GM18519 (cell line): Measurements from ENCODE around the gene RPS6KA5.
"Not testable (repeated sequence)": the region's sequence is repeated elsewhere in the genome, so short reads cannot be mapped to it uniquely, and the experiment has no call there.

ENCODE experiments used
- ATAC-seq: cut with Tn5 transposase; IDR thresholded peaks from one replicate; pipeline ENCODE4 v1.9.1; 2021; ENCODE audit warnings: mild to moderate bottlenecking, moderate library complexity; ENCODE audit not compliant: unreplicated experiment, low FRiP score

RPS6KA5 gene

DNA sequence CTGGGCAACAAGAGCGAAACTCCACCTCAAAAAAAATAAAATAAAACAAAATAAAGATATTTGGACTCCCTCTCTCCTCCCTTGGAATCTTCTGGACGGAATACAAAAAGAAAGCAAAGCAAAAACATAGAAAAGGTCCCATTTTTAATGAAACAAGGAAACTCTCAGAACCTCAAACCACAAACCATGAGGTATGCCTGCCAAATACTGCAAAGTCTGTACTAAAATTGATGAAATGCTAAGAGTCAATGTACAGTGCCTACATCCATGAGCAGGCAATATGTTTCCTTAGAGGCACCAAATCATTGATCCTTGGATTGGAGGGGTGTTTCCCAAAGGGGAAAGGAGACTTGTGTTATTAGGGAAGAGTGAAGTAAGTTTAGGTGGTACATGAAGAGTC lies 8.2 kb upstream of the RPS6KA5 start:
- no peak for ATAC-seq

DNA sequence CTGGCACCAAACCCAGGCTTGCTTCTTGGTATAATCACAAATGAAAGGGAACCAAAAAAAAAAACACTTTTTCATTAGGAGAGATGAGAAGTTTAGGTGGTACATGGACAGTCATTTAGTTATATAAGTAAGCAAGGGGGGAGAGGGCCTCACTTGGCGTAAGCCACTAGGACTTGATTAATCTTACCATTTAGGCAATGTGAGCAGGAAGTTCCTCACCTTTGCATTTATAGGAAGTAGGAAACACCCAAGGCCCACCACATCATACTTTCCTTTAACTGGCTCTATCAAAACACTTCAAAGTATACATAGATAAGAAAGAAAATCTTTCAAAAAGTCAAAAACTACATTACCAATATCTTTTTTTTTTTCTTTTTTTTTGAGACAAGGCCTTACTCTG lies 6.7 kb upstream of the RPS6KA5 start:
- no peak for ATAC-seq

DNA sequence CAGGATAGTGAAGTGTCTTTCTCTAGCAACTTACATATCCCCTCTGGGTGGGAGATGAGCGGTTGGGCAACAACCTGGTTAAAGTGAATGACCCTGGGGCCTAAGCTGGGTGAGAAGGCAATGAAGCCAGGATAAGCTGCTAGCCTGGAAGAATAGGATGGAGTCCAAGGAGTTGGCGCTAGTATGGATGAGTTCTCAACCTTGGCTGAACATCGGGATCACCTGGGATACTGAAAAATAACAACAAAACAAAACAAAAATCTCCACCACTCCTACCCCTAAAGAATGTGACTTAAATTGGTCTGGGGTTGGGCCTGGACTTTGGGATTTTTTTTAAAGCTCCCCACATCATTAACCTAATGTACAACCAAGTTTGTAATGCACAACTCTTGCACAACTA lies 4.8 kb upstream of the RPS6KA5 start:
- no peak for ATAC-seq

DNA sequence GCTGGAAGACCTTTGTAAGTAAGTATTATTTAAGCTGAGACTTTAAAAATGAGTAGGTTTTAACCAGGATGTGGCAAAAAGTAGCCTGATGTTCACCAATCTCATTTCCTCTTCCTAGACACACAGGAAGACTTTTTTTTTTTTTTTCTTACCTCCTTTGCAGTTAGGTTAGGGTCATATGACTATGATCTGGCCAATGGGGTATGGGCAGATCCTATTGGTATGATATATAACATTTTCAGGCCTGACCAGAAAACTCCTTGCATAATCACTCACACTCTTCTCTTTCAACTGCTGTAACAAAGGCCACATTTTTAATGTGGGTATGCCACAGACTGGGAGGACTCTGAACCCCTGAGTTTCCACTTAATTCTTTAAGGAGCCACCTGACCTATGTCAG lies 2.7 kb upstream of the RPS6KA5 start:
- no peak for ATAC-seq

DNA sequence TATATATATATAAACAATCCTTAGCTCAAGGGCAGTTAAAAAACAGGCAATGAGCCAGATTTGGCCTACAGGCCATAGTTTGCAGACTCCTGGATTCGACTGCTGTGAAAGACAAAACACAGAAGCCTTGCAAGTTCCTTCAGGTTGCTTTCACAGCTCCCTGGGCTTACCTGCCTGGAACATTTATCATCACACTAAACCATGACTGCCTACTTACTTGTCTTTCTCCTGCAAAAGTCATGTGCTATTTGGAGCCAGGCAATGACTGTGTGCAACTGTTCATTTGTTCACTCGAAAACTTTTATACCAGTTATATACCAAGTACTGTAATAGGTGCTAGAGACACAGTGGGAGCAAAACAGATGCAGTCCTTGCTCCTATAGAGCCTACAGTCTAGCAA lies 2.2 kb upstream of the RPS6KA5 start:
- no peak for ATAC-seq

DNA sequence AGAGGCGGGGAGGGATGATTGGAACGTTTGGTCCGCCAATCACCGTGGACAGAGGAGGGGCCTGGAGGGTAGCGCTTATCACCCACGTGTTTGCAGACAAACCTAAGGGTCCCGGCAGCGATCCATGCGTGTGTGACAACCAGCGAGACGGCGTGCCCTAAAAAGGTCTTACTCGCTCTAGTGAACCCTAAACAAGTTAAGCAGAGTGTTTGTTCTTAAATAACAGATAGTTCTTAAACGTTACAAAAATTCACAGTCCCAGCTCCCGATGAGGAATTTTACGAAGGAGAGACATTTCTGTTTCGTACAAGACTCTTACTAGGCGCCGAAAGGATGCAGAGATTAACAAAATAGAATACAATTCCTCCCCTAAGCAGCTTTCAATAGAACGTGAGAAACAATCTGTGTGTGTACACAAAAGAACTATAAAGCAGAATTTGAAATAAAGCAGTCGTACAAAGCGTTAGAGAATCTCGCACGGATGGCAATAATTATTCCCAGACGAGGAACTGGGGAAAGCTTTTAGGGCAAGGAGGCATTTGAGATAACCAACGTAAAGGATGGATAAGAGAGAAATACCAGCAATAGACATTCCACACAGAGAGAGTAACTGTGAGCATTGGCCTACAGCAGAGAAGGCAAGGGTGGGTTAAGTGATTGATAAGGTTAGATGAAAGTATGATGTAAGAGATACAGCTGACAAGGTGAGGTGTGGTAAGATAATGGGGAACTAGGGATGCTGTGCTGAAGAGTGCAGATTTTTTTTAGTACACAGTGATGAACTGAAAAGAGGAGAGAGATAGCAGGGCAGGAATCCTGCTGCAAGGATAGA lies 831 bp upstream of the RPS6KA5 start:
- no peak for ATAC-seq

DNA sequence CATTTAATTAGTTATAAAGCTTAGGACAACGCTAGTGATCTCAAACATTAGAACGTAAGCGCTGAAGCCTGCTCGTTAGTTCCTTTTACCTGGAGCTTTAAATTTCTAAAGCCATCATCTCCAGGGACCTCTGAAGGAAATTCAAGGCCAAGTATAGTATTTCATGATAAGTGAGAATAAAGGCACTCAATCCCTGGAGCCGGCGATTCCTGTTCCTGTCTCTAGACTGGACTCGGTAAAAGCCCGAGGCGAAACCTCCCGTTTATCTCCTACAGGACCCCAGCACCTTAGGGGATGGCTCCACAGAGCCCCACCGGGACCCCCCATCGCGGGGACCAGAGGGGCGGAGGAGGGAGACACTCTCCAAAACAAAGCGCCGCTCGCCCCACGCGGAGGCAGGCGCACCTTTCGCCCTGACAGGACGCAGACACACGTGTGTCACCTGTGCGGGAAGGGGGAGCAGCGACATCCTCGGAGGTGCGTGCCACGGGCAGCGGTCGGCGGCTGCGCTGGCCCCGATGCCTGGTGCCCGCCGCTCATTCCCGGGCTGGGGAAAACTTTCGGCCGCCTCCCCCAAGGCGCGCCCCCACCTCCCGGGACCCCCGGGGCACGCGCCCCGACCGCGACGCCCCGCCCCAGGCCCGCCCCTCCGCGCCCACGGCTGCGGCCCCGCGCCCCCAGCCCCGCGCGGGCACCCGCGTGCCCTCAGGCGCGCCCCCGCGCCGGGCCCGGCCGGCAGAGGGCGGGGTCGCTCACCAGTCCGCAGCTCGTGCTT lies 678 bp downstream of the RPS6KA5 start:
- ATAC-seq, result no peak

DNA sequence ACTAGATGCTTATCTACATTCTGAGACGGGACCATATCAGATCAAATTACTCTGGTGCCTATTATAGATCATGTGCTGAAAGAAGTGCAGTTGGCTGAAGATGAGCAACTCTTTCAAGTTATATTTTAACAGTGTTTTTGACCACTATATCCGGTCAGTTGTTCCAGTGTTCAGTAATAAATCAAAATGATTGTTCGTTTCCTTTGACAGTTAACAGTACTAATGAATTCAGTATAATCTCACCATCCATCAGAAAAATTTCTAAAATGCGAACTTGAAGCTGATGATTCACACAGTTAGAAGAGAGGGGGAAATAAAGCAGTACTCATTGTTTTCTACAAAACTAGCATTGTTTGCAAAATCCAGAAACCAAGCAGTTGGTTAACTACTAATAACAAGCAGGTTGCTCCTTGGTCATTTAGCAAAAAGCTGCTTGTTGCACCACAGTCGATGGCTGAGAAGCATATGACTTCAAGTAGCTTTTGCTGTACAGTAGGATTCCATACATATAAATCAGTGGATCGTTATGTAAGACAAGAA lies 2.3 kb downstream of the RPS6KA5 start:
- no peak for ATAC-seq

DNA sequence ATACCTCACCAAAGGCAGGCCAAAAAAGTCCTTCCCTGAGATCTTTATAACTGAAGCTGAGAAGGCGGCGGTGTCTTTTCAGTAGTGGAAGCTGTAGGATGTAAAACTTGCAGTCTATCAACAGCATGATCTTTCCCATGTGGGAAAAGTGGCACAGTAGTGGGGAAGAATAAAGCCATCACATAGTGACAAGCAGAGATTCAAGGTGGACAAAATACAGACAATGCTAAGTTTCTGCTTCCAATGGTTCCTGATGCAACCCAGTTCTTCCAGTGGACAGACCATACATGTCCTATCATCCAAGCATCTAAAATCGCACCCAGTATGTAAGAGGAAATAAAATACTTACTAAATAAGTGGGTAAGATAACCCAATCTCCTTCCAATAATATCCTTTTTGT lies 4.1 kb downstream of the RPS6KA5 start:
- ATAC-seq, result no peak

DNA sequence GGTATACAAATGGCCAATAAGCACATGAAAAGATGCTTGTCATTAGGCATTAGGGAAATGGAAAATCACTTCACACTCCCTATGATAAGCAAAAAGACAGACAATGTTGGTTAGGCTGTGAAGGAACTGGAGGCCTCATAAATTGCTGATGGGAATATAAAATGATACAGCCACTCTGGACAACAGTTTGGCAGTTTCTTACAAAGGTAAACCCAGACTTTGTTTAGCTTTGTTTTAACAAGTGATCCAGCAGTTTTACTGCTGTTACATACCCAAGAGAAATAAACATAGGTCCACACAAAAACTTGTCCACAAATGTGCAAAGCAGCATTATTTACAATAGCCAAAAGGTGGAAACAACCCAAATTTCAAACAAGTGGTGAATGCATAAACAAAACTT lies 5.4 kb downstream of the RPS6KA5 start:
- ATAC-seq, result no peak

DNA sequence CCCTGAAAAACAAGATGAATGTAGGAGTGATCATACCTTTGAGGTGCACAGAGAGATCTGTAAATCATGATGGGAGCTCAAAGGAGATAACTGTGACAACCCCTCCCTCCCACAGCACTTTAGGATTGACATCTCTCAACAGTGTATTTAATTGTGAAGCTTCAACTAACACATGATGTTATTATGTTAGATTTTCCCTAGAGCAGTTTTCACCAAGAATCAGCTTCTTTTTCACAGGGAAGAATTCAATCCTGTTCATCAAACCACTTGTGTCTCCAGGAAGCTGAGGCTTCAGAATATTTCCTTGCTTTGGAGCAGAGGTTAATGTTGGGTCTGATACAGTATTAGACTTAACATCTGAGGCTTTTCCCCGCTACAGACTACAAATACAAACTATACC lies 11.8 kb downstream of the RPS6KA5 start:
- ATAC-seq, result no peak

DNA sequence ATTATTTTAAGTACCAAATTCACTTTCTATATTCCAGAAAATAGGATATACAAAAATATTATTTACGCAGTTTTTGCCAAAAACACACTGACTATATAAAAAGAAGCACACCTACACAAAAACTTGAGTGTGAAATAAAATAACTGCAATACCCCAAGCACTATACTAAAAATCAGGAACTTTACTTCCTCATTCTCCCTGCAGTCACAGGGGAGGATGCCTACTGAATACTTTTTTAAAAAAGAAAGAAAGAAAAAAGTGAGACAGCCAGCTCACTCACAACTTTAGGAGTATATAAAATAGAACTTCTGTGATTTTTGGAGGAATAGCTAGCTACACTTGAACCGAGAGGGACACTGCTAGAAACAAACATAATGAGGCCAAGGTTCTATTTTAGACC lies 12.2 kb downstream of the RPS6KA5 start:
- ATAC-seq, result no peak

DNA sequence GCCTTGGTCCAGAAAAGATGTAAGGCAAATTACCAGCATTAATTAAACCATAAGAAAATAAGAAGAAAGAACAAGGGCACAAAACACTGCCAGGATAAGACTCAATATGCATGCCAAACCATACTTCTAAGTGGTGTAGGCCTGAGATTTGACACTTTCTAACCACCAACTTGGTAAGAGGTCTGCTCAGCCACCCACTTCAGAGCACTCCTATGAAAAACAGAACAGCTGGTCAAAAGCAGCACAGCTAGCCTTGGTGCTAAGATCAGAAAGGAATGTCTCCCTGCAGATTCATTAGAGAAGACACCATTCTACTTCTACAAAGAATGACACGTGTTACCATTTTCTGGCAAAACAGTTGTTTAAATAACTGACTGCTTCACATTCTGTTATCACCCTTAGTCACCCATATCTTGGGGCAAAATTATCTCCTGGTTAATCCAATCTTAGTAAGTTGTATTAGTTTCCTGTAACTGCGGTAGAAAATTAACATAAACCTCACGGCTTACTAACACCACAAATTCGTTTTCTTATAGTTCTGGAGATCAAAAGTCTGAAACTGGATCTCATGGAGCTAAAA lies 13.2 kb downstream of the RPS6KA5 start:
- ATAC-seq, result no peak

DNA sequence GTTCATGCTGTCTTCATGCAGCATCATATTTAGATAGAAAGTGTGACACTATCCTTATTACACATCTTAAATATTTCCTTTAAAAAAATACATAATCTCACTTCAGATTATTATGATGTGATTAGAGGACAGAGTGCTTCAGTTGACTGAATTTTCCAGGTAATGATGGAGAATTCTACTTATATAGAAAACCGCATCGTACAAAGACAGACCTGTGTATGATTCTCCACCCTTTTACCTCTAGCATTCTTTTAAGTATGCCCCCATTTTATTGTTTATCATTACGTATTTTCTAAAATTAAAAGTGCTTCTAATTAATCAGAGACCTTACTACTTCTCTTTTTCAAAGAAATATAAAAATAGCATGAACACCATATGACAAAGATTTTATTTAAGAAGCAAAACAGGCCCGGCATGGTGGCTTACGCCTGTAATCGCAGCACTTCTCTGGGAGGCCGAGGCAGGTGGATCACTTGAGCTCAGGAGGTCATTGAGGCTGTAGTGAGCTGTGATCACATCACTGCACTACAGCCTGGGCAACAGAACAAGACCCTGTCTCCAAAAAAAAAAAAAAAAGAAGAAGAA lies 13.9 kb downstream of the RPS6KA5 start:
- ATAC-seq, result no peak

DNA sequence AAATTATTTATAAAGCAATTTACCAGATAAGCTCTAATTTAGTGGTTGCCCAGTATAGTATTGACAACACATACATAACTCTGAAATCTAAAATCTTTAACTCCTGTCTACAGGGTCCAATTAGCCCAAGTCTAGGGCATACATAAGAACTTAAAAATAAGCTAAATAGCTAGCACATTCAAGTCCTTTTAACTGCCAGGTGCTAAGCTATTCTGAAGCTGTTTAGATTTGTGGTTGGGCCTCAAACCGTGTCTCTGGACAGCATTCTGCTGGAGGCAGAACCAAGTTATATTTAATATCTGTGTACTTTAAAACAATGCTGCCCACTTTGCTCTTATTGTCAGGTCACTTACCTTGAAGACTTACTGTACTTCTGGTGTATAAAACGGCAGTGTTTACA lies 19.0 kb downstream of the RPS6KA5 start:
- ATAC-seq, result no peak

DNA sequence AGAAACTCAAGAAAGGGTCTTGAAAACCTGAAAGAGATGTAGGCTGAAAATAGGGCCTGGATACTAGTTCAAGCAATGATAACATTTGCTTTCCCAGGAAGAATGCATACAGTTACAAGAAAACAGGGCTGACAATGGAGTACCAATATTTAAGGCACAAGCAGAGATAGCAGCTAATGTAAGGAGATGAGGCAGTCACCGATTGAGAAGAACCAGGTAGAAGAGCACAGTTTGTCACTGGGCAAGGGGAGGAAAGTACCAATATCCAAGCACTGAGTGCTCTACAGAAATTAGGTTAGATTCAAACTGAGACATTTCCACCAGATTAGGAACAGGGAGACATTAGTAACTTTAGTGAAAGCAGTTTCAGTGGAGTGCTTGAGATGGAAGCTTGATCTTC lies 19.9 kb downstream of the RPS6KA5 start:
- ATAC-seq, result no peak

DNA sequence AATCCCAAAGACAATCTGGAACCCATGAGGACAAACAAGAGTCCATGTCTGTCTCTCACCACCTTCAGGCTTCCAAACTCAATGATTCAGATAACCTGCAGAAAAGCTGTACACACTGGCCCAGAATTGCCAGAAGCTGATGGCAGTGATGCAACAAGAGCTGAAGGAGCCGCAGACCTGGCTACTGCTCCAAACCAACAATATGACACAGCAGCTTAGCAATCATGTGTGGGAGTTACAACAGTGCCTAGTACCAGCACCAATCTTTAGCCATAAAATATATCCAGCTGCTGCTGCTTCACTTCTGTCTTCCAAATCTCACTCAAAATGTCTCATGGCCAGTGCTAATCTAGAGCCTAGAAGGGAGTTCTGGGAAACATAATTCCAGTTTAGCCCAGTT lies 22.0 kb downstream of the RPS6KA5 start:
- no peak for ATAC-seq

DNA sequence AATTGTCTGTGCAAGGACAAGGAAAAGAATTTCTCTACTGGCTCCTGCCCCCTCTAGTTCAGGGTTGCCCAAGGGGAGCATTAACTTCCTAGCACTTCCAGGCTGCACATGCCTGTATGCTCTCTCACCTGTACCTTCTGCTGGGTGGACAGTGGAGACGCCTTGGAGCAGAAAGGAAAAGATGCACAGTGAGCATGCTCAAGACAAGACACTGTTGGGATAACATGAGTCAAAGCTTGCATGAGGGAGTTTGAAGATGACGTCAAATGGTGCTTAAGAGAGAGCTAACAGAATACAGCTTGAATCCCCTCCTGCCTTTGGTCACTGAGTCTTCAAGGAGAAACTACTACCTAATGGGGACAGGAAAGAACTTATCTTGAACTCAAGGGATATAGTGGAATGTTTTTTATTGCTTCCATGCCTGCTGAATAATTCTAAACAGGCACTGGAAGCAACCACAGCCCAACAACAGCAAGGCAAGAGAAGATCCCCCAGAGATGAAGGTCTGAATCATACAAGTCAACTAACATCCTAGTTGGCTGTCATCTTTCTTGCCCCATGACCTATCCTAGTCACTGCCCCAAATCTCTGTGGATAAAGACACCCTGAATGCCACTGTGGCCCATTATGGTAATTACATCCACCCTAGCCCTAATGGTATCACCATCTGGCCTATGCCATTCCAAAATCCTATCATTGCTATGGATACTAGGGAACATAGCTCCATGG lies 23.5 kb downstream of the RPS6KA5 start:
- no peak for ATAC-seq

DNA sequence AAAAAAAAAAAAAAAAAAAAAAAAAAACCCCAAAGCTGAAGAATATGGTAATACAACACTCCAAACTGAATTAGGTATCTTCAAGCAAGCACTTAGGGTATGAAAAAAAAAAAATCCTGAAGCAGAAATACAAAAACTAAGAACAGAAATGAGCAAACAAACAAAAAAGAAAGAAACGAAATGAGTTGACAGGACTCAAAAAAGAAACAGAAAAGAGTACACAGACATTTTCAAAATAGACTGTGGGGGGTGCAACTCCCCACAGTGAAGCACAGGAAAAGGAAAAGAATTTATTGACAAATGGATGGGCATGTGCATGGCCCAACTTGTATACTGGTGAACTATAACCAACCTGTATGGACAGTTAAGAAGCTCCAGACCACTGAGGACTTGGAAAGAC lies 24.6 kb downstream of the RPS6KA5 start:
- peak; percentile 40 for ATAC-seq

DNA sequence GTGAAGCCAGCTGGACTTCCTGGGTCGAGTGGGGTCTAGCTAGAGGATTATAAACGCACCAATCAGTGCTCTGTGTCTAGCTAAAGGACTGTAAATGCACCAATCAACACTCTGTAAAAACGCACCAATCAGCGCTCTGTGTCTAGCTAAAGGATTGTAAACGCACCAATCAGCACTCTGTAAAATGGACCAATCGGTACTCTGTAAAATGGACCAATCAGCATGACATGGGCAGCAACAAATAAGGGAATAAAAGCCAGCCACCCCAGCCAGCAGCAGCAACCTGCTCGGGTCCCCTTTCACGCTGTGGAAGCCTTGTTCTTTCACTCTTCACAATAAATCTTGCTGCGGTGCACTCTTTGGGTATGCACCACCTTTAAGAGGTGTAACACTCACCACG lies 26.1 kb downstream of the RPS6KA5 start:
- not testable (repeated sequence) for ATAC-seq
